K562 (cell line): Measurements from ENCODE around the gene PRDX1. TPM values are rescaled to one million over a fixed set of nuclear protein-coding genes. Genes with fewer than 3 reads are reported as not detected.

Experiments
- ARID1B ChIP-seq: fragments of 450-650 bp; IDR thresholded peaks from 2 replicates; pipeline ENCODE4 v1.6.1; 2016; ENCODE audit warnings: antibody characterized with exemption, mild to moderate bottlenecking, inconsistent platforms
- BACH1 ChIP-seq: fragments of 200-800 bp; sonication (Bioruptor generic); IDR thresholded peaks from 2 replicates; pipeline ENCODE4 v1.6.1; 2016; ENCODE audit warnings: missing genetic modification characterization, missing compliant biosample characterization
- EP300 ChIP-seq: IDR thresholded peaks from 2 replicates; pipeline ENCODE4 v1.6.1; 2012; ENCODE audit warnings: low read length, improper control_type of control experiment
- FOXA1 ChIP-seq: fragments of 450-650 bp; IDR thresholded peaks from 2 replicates; pipeline ENCODE4 v1.6.1; 2016; ENCODE audit warnings: mild to moderate bottlenecking, borderline replicate concordance
- FOXP4 ChIP-seq: sonication (generic); formaldehyde crosslinking; IDR thresholded peaks from 2 replicates; pipeline ENCODE4 v1.8.0; 2022; ENCODE audit warnings: mild to moderate bottlenecking, missing genetic modification reagents, borderline replicate concordance
- KDM1A ChIP-seq, 2 experiments: fragments of 450-650 bp; IDR thresholded peaks; 2 replicates each; pipeline ENCODE4 v1.6.1; 2016; ENCODE audit warnings: mild to moderate bottlenecking in 2 of 2
- MECOM ChIP-seq: fragments of 250-450 bp; sonication (Bioruptor Pico); IDR thresholded peaks from 2 replicates; pipeline ENCODE4 v1.8.0; 2022; ENCODE audit warnings: inconsistent platforms
- NBN ChIP-seq: fragments of 450-650 bp; IDR thresholded peaks from 2 replicates; pipeline ENCODE4 v1.6.1; 2016; ENCODE audit warnings: low read depth, mild to moderate bottlenecking
- NR1H2 ChIP-seq: sonication (generic); formaldehyde crosslinking; IDR thresholded peaks from 2 replicates; pipeline ENCODE4 v1.4.0; 2020; ENCODE audit warnings: mild to moderate bottlenecking, missing genetic modification reagents
- NR2C2 ChIP-seq, 2 experiments: fragments of 200-800 bp in 1 of 2; sonication (Bioruptor generic) in 1 of 2; sonication (generic) in 1 of 2; formaldehyde crosslinking in 1 of 2; IDR thresholded peaks; 2 replicates each; pipeline versions ENCODE4 v1.6.1 to v1.8.0; 2016 to 2022; ENCODE audit warnings: mild to moderate bottlenecking in 1 of 2, missing compliant biosample characterization in 1 of 2, missing genetic modification characterization in 1 of 2, missing genetic modification reagents in 1 of 2
- PATZ1 ChIP-seq: fragments of 250-450 bp; sonication (Bioruptor Pico); IDR thresholded peaks from 2 replicates; pipeline ENCODE4 v1.5.0; 2020; ENCODE audit warnings: mild to moderate bottlenecking, borderline replicate concordance
- PHF8 ChIP-seq: fragments of 200-600 bp; sonication (generic); IDR thresholded peaks from 2 replicates; pipeline ENCODE4 v1.6.1; 2012; ENCODE audit warnings: mixed run types, mild to moderate bottlenecking, inconsistent platforms, low read length, moderate library complexity, borderline replicate concordance
- POLR2A ChIP-seq: fragments of 450-650 bp; conservative IDR thresholded peaks from 2 replicates; pipeline ENCODE4 v1.6.1; 2016
- RBM25 ChIP-seq: fragments of 200-400 bp; formaldehyde crosslinking; IDR thresholded peaks from 2 replicates; pipeline ENCODE4 v1.6.1; 2018; ENCODE audit warnings: low read length, low read depth, moderate library complexity; ENCODE audit not compliant: severe bottlenecking
- SIN3A ChIP-seq, 2 experiments: fragments of 150-350 bp in 1 of 2; IDR thresholded peaks; 2 replicates each; pipeline ENCODE4 v1.6.1; 2011 to 2016; ENCODE audit warnings: borderline replicate concordance in 2 of 2, low read depth in 2 of 2, low read length in 2 of 2, mild to moderate bottlenecking in 2 of 2, moderate library complexity in 2 of 2; ENCODE audit not compliant: control insufficient read depth in 1 of 2
- TARDBP ChIP-seq: fragments of 450-650 bp; IDR thresholded peaks from 2 replicates; pipeline ENCODE4 v1.6.1; 2016
- ZFX ChIP-seq: sonication (generic); formaldehyde crosslinking; IDR thresholded peaks from 2 replicates; pipeline ENCODE4 v1.8.0; 2022; ENCODE audit warnings: mild to moderate bottlenecking, missing genetic modification reagents, moderate library complexity
- ZNF239 ChIP-seq: fragments of 250-450 bp; sonication (Bioruptor Pico); IDR thresholded peaks from 2 replicates; pipeline ENCODE4 v1.4.0; 2020; ENCODE audit warnings: mild to moderate bottlenecking
- ZNF253 ChIP-seq: fragments of 250-450 bp; sonication (Bioruptor Pico); conservative IDR thresholded peaks from 2 replicates; pipeline ENCODE4 v1.6.1; 2021; ENCODE audit warnings: mild to moderate bottlenecking
- ZNF507 ChIP-seq: conservative IDR thresholded peaks from 2 replicates; pipeline ENCODE4 v1.6.1; 2017; ENCODE audit warnings: missing genetic modification characterization, missing compliant biosample characterization
- ZNF551 ChIP-seq: fragments of 250-450 bp; sonication (Bioruptor Pico); IDR thresholded peaks from 2 replicates; pipeline ENCODE4 v1.5.0; 2021; ENCODE audit warnings: mild to moderate bottlenecking, moderate library complexity
- polyA plus RNA-seq, 8 experiments: library from polyadenylated mRNA; depleted of rRNA in 4 of 8; stranded (reverse) in 5 of 8; unstranded in 3 of 8; fragments of >200 nt; fragmentation: Nextera tagmentation in 2 of 8; fragmentation: Illumina TruSeq in 1 of 8; extraction: Ambion mirVana in 2 of 8; extraction: Trizol in 1 of 8; gene quantifications; 2 replicates each; pipeline versions ENCODE4 v1.2.1 to v1.2.3, GENCODE V29; 2011 to 2014; ENCODE audit warnings: inconsistent platforms in 1 of 8, missing spikeins in 1 of 8
- total RNA-seq, 7 experiments: library from RNA; depleted of rRNA in 6 of 7; stranded (reverse); fragments of >200 nt in 6 of 7; fragmentation: Illumina TruSeq in 2 of 7; extraction: Trizol in 2 of 7; gene quantifications; 2 replicates each; pipeline versions ENCODE4 v1.2.1 to v1.2.3, GENCODE V29; 2011 to 2021; ENCODE audit warnings: low replicate concordance in 1 of 7
- TF ChIP-seq, protein P1 (sequence below): fragments of 450-650 bp; formaldehyde crosslinking; IDR thresholded peaks from 2 replicates; pipeline ENCODE4 v1.4.0; 2020; ENCODE audit warnings: mild to moderate bottlenecking
- TF ChIP-seq, protein P2 (sequence below): fragments of 450-650 bp; IDR thresholded peaks from 2 replicates; pipeline ENCODE4 v1.6.1; 2016; ENCODE audit warnings: antibody characterized with exemption

PRDX1 gene
- total and polyA plus RNA-seq, 9 of the 15 experiments (the other 6 are each of a cell fraction or from before 2014, with no cell fraction given) = 748 to 2,388 (median 1,045) TPM

DNA sequence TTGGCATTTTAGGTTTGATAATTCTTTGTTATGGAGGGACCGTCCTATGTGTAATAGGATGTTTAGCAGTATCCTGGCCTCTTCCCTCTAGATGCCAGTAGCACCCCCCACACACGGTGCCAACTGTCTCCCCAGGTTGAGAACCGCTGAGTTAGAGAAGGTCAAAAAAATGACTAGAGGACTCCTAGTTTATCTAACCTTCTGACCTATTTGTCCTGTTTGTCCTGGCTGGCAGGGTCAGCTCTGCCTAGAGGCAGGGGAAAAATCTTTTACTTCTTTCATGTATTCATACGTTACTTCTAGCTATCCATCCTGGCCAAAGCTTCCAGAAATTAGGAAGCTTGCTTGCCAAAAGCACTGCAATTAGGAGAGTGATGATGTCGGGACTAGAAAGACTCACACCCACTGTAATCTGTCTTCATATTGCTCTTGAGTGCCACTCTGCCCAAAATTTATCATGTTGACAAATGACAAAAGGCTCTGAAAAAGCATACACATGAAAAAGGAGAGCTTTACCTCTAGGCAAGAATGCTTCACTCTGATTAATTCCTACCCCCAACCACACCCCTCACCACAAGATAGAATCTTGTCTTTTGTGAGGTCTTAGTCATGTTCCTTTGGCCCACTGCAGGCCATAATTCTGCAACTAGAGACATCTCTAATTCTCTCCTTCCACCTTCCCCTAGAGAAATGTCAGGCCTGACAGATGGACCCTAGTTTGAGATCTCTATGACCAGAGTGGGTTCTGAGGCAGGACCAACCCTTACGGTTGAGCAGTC lies 14.5 kb upstream of the PRDX1 start (continued):
- no peak for TF ChIP-seq FOXP4
- no peak for TF ChIP-seq NR2C2 (CRISPR knock-in tag; IDR thresholded peaks at IDR 0.05)
- TF ChIP-seq NR2C2 (tag; IDR thresholded peaks at IDR 0.05) = no peak
- TF ChIP-seq, protein P1, sequence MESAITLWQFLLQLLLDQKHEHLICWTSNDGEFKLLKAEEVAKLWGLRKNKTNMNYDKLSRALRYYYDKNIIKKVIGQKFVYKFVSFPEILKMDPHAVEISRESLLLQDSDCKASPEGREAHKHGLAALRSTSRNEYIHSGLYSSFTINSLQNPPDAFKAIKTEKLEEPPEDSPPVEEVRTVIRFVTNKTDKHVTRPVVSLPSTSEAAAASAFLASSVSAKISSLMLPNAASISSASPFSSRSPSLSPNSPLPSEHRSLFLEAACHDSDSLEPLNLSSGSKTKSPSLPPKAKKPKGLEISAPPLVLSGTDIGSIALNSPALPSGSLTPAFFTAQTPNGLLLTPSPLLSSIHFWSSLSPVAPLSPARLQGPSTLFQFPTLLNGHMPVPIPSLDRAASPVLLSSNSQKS (CRISPR knock-in tag) = no peak
- TF ChIP-seq ARID1B = peak; percentile 54; the same call in 1 of the 2 replicates
- TF ChIP-seq ZNF253 (CRISPR knock-in tag) = no peak
- TF ChIP-seq ZNF551 (CRISPR knock-in tag) = no peak
- no peak for TF ChIP-seq EP300
- no peak for TF ChIP-seq SIN3A (IDR thresholded peaks at IDR 0.05; ENCODE audit: borderline replicate concordance in 2 of 2, control insufficient read depth in 1 of 2, low read depth in 2 of 2, low read length in 2 of 2)
- no peak for TF ChIP-seq TARDBP
- no peak for TF ChIP-seq ZFX (CRISPR knock-in tag)
- TF ChIP-seq RBM25 = no peak
- no peak for TF ChIP-seq ZNF507 (tag)
- no peak for TF ChIP-seq NR1H2 (CRISPR knock-in tag)
- TF ChIP-seq ZNF239 (CRISPR knock-in tag) = no peak
- no peak for TF ChIP-seq FOXA1
- TF ChIP-seq PHF8 = no peak
- TF ChIP-seq POLR2A = no peak
- no peak for TF ChIP-seq MECOM (CRISPR knock-in tag)
- no peak for TF ChIP-seq PATZ1 (CRISPR knock-in tag)
- no peak for TF ChIP-seq NBN
- TF ChIP-seq BACH1 (tag) = no peak
- peak; percentile 75 to 80 for TF ChIP-seq KDM1A (IDR thresholded peaks at IDR 0.05)
- TF ChIP-seq, protein P2, sequence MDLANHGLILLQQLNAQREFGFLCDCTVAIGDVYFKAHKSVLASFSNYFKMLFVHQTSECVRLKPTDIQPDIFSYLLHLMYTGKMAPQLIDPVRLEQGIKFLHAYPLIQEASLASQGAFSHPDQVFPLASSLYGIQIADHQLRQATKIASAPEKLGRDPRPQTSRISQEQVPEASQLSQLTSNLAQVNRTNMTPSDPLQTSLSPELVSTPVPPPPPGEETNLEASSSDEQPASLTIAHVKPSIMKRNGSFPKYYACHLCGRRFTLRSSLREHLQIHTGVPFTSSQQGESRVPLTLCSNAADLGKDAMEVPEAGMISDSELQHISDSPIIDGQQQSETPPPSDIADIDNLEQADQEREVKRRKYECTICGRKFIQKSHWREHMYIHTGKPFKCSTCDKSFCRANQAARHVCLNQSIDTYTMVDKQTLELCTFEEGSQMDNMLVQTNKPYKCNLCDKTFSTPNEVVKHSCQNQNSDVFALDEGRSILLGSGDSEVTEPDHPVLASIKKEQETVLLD = no peak
